Measurements from ENCODE around the gene CEACAM21.
A peak's percentile ranks its signal among the peaks of the same experiment; 100 is the strongest.

The CEACAM21 gene

DNA sequence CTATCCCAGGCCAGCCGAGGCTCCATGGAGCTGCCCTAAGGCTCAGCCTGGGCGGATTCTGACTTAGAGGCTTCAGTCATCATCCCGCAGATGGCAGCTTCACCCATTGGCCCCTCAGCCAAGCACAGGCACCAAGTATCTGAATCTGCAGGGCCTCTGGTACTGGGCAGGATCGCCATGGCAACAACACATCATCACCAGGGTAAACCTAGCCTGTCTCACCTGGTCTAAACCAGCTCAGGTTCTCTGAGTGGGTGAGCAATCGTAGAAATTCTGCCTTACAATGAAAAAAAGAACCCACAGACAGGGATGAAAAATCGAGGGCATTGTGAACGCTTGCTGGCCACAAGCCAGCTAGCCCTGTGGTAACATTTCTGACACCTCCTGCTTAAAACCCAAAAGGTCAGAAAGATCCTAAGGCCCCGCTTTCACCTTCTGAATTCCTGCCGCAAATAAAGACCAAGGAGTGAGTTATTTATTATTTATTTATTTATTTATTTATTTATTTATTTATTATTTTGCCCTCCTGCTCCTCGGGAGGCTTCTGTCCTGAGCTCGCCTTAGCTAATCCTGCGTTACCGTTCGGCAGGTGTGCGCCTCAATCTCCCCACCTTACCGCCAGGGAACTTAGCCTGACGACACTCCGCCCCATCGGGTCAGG, 12.0 kb upstream of the CEACAM21 start:
- H3K4me1 ChIP-seq (ENCODE audit: control insufficient read depth in 5 of 5, insufficient read depth in 5 of 5, low read length in 5 of 5), result peaks cover 0 to 22% (median 17%) of the 10 kb centered on the region in 5 donors

DNA sequence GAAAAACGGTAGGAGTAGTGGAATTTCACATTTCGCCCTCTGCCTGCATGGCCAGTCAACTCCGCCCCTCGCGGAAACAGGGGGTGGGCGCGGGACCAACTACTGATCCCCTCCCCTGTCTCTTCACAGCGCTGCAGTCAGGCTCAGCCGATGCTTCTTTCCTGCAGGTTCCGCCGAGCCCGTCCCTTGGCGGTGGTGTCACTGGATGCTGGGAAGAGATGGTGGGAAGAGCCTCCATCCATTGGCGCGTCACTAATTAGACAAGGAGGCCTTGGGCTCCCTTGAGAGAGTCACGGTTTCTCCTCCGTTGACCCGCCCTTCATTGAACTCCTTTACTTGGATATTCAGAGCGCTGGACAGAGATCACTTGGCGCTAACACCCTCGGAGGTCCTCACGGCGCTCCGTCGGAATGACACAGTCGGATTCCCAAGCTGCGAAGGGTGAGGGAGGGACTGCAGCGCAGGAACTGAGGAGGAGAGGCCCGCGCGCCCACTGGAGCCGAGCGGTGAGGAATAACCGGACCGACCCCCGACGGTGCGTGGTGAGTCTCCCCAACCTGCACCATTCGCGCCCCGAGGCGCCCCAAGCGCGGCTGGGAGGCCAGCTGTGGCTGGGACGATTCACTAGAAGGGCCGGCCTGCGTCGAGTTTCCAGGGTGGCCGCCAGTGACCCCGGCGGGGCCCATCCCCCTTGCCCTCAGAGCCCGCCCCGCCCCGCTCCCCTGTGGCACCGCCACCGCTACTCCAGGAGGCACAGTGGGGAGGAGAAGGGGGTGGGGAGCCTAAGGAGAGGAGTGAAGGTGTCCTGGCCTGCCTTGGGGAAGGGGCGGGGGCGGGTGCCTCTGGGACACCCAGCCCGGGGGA, 11.2 kb upstream of the CEACAM21 start:
- H3K4me3 ChIP-seq (ENCODE audit: low read depth in 1 of 5, low read length in 5 of 5), result peak overlapping the region in 4 of 5 donors; percentile 25 to 53 (median 42)
- peaks cover 0 to 3% (median 0%) of the 10 kb centered on the region in 5 donors for H3K9me3 ChIP-seq (ENCODE audit: control insufficient read depth in 5 of 5, low read length in 5 of 5)
- no peak overlapping the region for H3K27ac ChIP-seq (ENCODE audit: low read depth, low read length)
- peaks cover 16 to 32% (median 21%) of the 10 kb centered on the region in 5 donors for H3K27me3 ChIP-seq (ENCODE audit: control insufficient read depth in 5 of 5, insufficient read depth in 4 of 5, low read length in 5 of 5)
- H3K36me3 ChIP-seq (ENCODE audit: control insufficient read depth in 5 of 5, insufficient read depth in 5 of 5, low read length in 5 of 5), result no peaks in the 10 kb centered on the region
- H3K9ac ChIP-seq (ENCODE audit: low read length in 5 of 5), result peak overlapping the region in 1 of 5 donors; percentile 55
- peaks cover 0 to 22% (median 17%) of the 10 kb centered on the region in 5 donors for H3K4me1 ChIP-seq (ENCODE audit: control insufficient read depth in 5 of 5, insufficient read depth in 5 of 5, low read length in 5 of 5)

More for the DNA sequence above, 12.0 kb upstream of the CEACAM21 start:
- H3K36me3 ChIP-seq (ENCODE audit: control insufficient read depth in 5 of 5, insufficient read depth in 5 of 5, low read length in 5 of 5), result no peaks in the 10 kb centered on the region
- H3K9ac ChIP-seq (ENCODE audit: low read length in 5 of 5), result peak overlapping the region in 2 of 5 donors; percentile 0 to 55
- peaks cover 12 to 29% (median 16%) of the 10 kb centered on the region in 5 donors for H3K27me3 ChIP-seq (ENCODE audit: control insufficient read depth in 5 of 5, insufficient read depth in 4 of 5, low read length in 5 of 5)
- no peak overlapping the region for H3K27ac ChIP-seq (ENCODE audit: low read depth, low read length)
- peak overlapping the region in 3 of 5 donors; percentile 37 to 53 (median 47) for H3K4me3 ChIP-seq (ENCODE audit: low read depth in 1 of 5, low read length in 5 of 5)
- H3K9me3 ChIP-seq (ENCODE audit: control insufficient read depth in 5 of 5, low read length in 5 of 5), result peaks cover 0 to 3% (median 0%) of the 10 kb centered on the region in 5 donors

DNA sequence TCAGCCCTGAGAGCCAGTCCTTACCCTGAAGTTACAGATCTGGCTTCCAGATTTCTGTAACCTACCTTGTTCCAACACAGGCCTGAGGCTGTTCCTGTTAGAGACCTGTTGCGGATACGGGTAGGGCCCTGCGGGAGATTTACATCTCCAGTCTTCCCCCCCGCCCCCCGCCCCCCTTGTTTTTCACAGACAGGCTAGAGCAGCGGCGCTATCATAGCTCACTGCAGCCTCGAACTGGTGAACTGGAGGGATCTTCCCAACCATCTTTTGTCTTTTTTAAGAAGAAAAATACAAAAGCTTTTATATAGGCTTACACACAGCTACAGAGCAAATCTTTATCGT, 10.6 kb upstream of the CEACAM21 start:
- Histone ChIP-seq H3K9ac (ENCODE audit: low read length in 5 of 5) (no peak overlapping the region), H3K4me1 (ENCODE audit: control insufficient read depth in 5 of 5, insufficient read depth in 5 of 5, low read length in 5 of 5) (peaks cover 0 to 22% (median 17%) of the 10 kb centered on the region in 5 donors), H3K27ac (ENCODE audit: low read depth, low read length) (no peak overlapping the region), H3K27me3 (ENCODE audit: control insufficient read depth in 5 of 5, insufficient read depth in 4 of 5, low read length in 5 of 5) (peaks cover 21 to 32% (median 27%) of the 10 kb centered on the region in 5 donors), H3K4me3 (ENCODE audit: low read depth in 1 of 5, low read length in 5 of 5) (no peak overlapping the region), H3K9me3 (ENCODE audit: control insufficient read depth in 5 of 5, low read length in 5 of 5) (peaks cover 0 to 3% (median 0%) of the 10 kb centered on the region in 5 donors), H3K36me3 (ENCODE audit: control insufficient read depth in 5 of 5, insufficient read depth in 5 of 5, low read length in 5 of 5) (no peaks in the 10 kb centered on the region)

DNA sequence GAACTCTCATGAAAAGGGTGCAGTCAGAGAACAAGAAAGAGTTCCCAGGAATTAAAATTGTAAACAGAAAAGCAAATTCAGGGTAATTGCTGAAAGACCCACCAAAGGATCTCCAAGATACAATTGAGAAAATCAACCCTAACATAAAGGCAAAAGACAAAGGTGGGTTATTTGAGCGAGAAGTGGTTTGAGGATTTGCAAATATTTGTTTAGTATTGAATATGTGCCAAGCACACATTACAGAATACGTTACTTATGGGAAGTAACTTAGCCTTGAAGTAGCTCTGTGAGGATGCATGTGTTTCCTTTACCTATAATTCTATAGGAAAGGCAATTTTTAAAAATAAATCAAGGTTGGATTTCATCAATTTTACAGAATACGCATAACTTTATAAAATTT, 10.0 kb upstream of the CEACAM21 start:
- Histone ChIP-seq H3K4me1 (ENCODE audit: control insufficient read depth in 5 of 5, insufficient read depth in 5 of 5, low read length in 5 of 5) (peaks cover 0 to 22% (median 17%) of the 10 kb centered on the region in 5 donors), H3K27me3 (ENCODE audit: control insufficient read depth in 5 of 5, insufficient read depth in 4 of 5, low read length in 5 of 5) (peaks cover 21 to 32% (median 27%) of the 10 kb centered on the region in 5 donors), H3K4me3 (ENCODE audit: low read depth in 1 of 5, low read length in 5 of 5) (no peak overlapping the region), H3K27ac (ENCODE audit: low read depth, low read length) (no peak overlapping the region), H3K36me3 (ENCODE audit: control insufficient read depth in 5 of 5, insufficient read depth in 5 of 5, low read length in 5 of 5) (no peaks in the 10 kb centered on the region), H3K9ac (ENCODE audit: low read length in 5 of 5) (no peak overlapping the region), H3K9me3 (ENCODE audit: control insufficient read depth in 5 of 5, low read length in 5 of 5) (peaks cover 0 to 3% (median 0%) of the 10 kb centered on the region in 5 donors)

DNA sequence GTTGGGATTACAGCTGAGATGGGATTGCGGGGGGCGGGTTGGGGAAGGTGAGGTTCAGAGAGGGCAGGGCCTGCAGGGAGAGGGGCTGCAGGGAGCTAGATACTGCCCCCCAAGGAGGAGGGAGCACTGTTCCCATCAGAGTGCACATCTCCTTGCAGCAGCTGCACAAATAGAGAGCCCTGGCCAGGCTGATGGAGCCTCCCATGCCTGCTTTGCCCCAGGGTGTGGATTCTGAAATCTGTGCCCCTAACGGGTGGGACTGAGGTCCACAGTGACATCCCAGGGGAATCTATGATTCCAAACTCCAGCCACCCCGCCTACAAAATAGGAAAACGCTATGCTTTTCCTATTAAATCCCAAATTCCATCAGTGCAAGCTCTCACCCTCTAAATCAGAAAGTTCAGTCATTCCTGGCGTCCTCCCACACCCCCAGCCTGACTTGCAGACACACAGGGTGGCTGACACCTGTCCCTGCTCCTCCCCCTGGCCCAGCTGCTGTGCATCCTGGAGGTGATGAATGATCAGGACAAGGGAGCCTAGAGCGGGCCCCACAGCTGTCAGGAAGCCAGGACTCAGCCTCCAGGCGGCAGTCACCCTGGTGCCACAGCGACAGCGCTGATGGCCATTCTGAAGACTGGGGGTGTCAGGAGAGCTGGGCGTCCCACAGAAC, 6.3 kb upstream of the CEACAM21 start:
- H3K4me3 ChIP-seq (ENCODE audit: low read depth in 1 of 5, low read length in 5 of 5), result no peak overlapping the region

DNA sequence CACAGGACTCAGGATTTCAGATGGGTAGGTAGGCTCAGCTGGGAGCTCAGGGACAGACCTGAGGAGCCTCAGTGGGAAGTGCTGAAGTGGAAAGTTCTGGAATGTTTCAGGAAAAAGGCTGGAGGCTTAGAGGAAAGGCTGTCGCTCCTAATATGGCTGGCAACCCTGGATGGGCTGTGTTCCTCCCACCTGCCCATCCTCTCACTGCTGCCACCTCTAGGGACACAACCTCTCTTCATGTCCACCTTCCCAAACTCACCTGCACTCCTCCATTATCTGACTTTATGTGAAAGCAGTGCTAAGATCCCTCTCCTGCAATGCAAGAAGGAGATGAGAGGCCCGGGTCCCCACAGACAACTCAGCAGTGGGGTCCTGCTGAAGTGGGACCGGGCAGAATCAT, 5.8 kb upstream of the CEACAM21 start:
- Histone ChIP-seq H3K9me3 (ENCODE audit: control insufficient read depth in 5 of 5, low read length in 5 of 5) (peaks cover 0 to 3% (median 0%) of the 10 kb centered on the region in 5 donors), H3K27me3 (ENCODE audit: control insufficient read depth in 5 of 5, insufficient read depth in 4 of 5, low read length in 5 of 5) (peaks cover 13 to 17% (median 16%) of the 10 kb centered on the region in 5 donors), H3K4me1 (ENCODE audit: control insufficient read depth in 5 of 5, insufficient read depth in 5 of 5, low read length in 5 of 5) (peaks cover 0 to under 1% (median 0%) of the 10 kb centered on the region in 5 donors), H3K27ac (ENCODE audit: low read depth, low read length) (no peak overlapping the region), H3K36me3 (ENCODE audit: control insufficient read depth in 5 of 5, insufficient read depth in 5 of 5, low read length in 5 of 5) (no peaks in the 10 kb centered on the region), H3K4me3 (ENCODE audit: low read depth in 1 of 5, low read length in 5 of 5) (no peak overlapping the region), H3K9ac (ENCODE audit: low read length in 5 of 5) (no peak overlapping the region)

More for the DNA sequence above, 6.3 kb upstream of the CEACAM21 start:
- peaks cover 0 to 3% (median 0%) of the 10 kb centered on the region in 5 donors for H3K9me3 ChIP-seq (ENCODE audit: control insufficient read depth in 5 of 5, low read length in 5 of 5)
- no peaks in the 10 kb centered on the region for H3K36me3 ChIP-seq (ENCODE audit: control insufficient read depth in 5 of 5, insufficient read depth in 5 of 5, low read length in 5 of 5)
- peaks cover 17 to 21% (median 19%) of the 10 kb centered on the region in 5 donors for H3K27me3 ChIP-seq (ENCODE audit: control insufficient read depth in 5 of 5, insufficient read depth in 4 of 5, low read length in 5 of 5)
- peaks cover 0 to 7% (median 3%) of the 10 kb centered on the region in 5 donors for H3K4me1 ChIP-seq (ENCODE audit: control insufficient read depth in 5 of 5, insufficient read depth in 5 of 5, low read length in 5 of 5)
- H3K9ac ChIP-seq (ENCODE audit: low read length in 5 of 5), result no peak overlapping the region
- no peak overlapping the region for H3K27ac ChIP-seq (ENCODE audit: low read depth, low read length)

DNA sequence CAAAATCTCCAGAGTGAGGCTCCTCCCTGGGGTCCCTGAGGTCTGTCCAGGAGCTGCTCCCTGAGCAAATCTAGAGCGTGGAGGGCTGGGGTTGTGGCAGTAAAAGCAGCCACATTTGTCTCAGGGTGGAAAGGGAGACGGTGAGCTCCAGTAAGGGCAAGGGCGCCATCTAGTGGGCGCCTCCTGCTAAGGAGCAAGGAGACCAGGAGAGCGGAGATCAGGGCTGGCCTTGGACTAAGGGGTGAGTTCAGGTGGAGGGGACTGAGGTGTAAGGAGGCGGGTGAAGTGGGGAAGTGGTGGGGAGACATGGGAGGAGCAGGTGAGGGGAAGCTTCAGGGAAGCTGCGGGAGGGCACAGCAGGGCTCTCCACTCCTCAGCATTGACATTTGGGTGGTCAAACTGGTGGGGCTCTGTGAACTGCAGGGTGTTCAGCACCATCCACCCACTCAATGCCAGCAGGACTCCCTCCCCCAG, 5.3 kb upstream of the CEACAM21 start:
- H3K9me3 ChIP-seq (ENCODE audit: control insufficient read depth in 5 of 5, low read length in 5 of 5), result peaks cover 0 to 3% (median 0%) of the 10 kb centered on the region in 5 donors
- peaks cover 9 to 19% (median 16%) of the 10 kb centered on the region in 5 donors for H3K27me3 ChIP-seq (ENCODE audit: control insufficient read depth in 5 of 5, insufficient read depth in 4 of 5, low read length in 5 of 5)
- peaks cover 0 to 5% (median 2%) of the 10 kb centered on the region in 5 donors for H3K4me1 ChIP-seq (ENCODE audit: control insufficient read depth in 5 of 5, insufficient read depth in 5 of 5, low read length in 5 of 5)
- no peak overlapping the region for H3K4me3 ChIP-seq (ENCODE audit: low read depth in 1 of 5, low read length in 5 of 5)
- no peak overlapping the region for H3K9ac ChIP-seq (ENCODE audit: low read length in 5 of 5)
- no peaks in the 10 kb centered on the region for H3K36me3 ChIP-seq (ENCODE audit: control insufficient read depth in 5 of 5, insufficient read depth in 5 of 5, low read length in 5 of 5)
- H3K27ac ChIP-seq (ENCODE audit: low read depth, low read length), result no peak overlapping the region

DNA sequence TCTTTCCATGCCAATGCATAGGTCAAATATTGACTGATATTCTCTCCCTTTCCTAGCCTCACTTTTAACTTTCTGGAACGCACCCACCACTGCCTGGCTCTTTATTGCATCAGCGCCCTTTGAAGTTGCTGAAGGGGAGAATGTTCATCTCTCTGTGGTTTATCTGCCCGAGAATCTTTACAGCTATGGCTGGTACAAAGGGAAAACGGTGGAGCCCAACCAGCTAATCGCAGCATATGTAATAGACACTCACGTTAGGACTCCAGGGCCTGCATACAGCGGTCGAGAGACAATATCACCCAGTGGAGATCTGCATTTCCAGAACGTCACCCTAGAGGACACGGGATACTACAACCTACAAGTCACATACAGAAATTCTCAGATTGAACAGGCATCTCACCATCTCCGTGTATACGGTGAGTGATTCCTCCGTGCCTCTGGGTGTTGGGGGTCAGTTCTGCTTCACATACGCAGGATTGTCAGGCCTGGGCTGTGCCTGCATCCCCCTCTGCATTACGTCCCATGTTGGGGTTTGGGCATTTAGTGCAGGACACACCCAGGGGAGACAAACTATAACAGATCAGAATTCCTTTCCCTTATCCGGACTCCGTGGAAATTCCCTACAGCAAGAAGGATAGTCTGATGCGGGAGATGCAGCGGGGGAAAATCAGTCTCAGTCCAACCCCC, 1.3 kb downstream of the CEACAM21 start:
- Histone ChIP-seq H3K4me1 (ENCODE audit: control insufficient read depth in 5 of 5, insufficient read depth in 5 of 5, low read length in 5 of 5) (peaks cover 0 to 20% (median 9%) of the 10 kb centered on the region in 5 donors), H3K27ac (ENCODE audit: low read depth, low read length) (no peak overlapping the region), H3K4me3 (ENCODE audit: low read depth in 1 of 5, low read length in 5 of 5) (no peak overlapping the region), H3K27me3 (ENCODE audit: control insufficient read depth in 5 of 5, insufficient read depth in 4 of 5, low read length in 5 of 5) (peaks cover 2 to 10% (median 4%) of the 10 kb centered on the region in 5 donors), H3K9me3 (ENCODE audit: control insufficient read depth in 5 of 5, low read length in 5 of 5) (peaks cover 0 to 7% (median 3%) of the 10 kb centered on the region in 5 donors), H3K9ac (ENCODE audit: low read length in 5 of 5) (no peak overlapping the region), H3K36me3 (ENCODE audit: control insufficient read depth in 5 of 5, insufficient read depth in 5 of 5, low read length in 5 of 5) (peaks cover 0 to 6% (median 0%) of the 10 kb centered on the region in 5 donors)

DNA sequence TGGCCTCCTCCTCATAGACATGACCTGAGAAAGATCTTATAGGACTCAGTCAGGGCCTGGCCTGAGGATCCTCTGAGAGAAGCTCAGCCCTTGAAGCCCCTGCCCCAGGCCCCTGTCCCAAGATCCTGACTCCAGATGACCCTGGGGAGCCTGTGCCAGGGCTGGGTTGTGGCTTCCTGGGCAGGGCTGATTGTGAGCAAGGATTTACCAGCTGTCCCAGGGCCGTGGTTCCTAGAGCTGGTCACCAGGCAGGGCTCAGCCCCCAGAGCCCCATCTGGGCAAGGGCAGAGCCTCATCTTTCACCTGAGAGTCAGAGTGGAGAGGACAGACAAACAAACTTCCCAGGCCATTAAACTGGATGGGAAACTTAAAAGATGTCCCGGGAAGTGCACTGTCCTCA, 1.9 kb downstream of the CEACAM21 start:
- no peak overlapping the region for H3K27ac ChIP-seq (ENCODE audit: low read depth, low read length)
- no peak overlapping the region for H3K9ac ChIP-seq (ENCODE audit: low read length in 5 of 5)
- peaks cover 0 to 6% (median 0%) of the 10 kb centered on the region in 5 donors for H3K36me3 ChIP-seq (ENCODE audit: control insufficient read depth in 5 of 5, insufficient read depth in 5 of 5, low read length in 5 of 5)
- H3K9me3 ChIP-seq (ENCODE audit: control insufficient read depth in 5 of 5, low read length in 5 of 5), result peaks cover 0 to 12% (median 7%) of the 10 kb centered on the region in 5 donors
- H3K4me1 ChIP-seq (ENCODE audit: control insufficient read depth in 5 of 5, insufficient read depth in 5 of 5, low read length in 5 of 5), result peaks cover 0 to 20% (median 9%) of the 10 kb centered on the region in 5 donors
- peaks cover 0 to 8% (median 3%) of the 10 kb centered on the region in 5 donors for H3K27me3 ChIP-seq (ENCODE audit: control insufficient read depth in 5 of 5, insufficient read depth in 4 of 5, low read length in 5 of 5)
- no peak overlapping the region for H3K4me3 ChIP-seq (ENCODE audit: low read depth in 1 of 5, low read length in 5 of 5)
